ENCODE data around the gene PRDM12.

DNA sequence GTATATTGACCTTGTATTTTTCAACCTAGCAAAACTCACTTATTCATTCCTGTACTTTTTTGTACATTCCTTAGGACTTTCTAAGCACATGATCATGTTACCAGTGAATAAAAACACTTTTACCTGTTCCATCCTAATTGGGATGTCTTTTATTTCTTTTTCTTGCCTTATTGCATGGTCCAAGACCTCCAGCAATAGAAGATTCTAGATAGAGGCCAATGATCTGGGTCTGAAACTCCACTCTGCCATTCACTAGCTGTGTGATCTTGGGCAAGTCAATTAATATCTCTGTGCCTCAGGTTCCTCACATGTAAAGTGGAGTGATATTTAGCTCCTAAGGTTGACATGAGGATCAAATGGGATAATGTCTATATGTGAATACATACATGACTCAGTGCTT lies 20.7 kb downstream of the PRDM12 start:
- TF ChIP-seq POLR2AphosphoS5 (IDR thresholded peaks at IDR 0.05; ENCODE audit: low read depth) (no peak), EZH2 (IDR thresholded peaks at IDR 0.05; ENCODE audit: low read depth, unreplicated experiment) (no peak), CTCF (conservative IDR thresholded peaks at IDR 0.05; ENCODE audit: low read depth in 2 of 2) (no peak), EZH2phosphoT487 (IDR thresholded peaks at IDR 0.05; ENCODE audit: unreplicated experiment) (no peak), ZNF114 (CRISPR knock-in tag; IDR thresholded peaks at IDR 0.05) (no peak), CREB1 (CRISPR knock-in tag; IDR thresholded peaks at IDR 0.05; ENCODE audit: low read depth) (no peak), JUNB (IDR thresholded peaks at IDR 0.05; ENCODE audit: unreplicated experiment) (no peak), STAT1 (IDR thresholded peaks at IDR 0.05; ENCODE audit: unreplicated experiment) (no peak)
- TF ChIP-seq, protein P1, sequence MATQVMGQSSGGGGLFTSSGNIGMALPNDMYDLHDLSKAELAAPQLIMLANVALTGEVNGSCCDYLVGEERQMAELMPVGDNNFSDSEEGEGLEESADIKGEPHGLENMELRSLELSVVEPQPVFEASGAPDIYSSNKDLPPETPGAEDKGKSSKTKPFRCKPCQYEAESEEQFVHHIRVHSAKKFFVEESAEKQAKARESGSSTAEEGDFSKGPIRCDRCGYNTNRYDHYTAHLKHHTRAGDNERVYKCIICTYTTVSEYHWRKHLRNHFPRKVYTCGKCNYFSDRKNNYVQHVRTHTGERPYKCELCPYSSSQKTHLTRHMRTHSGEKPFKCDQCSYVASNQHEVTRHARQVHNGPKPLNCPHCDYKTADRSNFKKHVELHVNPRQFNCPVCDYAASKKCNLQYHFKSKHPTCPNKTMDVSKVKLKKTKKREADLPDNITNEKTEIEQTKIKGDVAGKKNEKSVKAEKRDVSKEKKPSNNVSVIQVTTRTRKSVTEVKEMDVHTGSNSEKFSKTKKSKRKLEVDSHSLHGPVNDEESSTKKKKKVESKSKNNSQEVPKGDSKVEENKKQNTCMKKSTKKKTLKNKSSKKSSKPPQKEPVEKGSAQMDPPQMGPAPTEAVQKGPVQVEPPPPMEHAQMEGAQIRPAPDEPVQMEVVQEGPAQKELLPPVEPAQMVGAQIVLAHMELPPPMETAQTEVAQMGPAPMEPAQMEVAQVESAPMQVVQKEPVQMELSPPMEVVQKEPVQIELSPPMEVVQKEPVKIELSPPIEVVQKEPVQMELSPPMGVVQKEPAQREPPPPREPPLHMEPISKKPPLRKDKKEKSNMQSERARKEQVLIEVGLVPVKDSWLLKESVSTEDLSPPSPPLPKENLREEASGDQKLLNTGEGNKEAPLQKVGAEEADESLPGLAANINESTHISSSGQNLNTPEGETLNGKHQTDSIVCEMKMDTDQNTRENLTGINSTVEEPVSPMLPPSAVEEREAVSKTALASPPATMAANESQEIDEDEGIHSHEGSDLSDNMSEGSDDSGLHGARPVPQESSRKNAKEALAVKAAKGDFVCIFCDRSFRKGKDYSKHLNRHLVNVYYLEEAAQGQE (IDR thresholded peaks at IDR 0.05; ENCODE audit: unreplicated experiment) = no peak

All from GM23338 (cell line).